Lower leg skin (tissue), 3 donors: Measurements from ENCODE around the gene TCOF1.

Experiments
- CTCF ChIP-seq, 3 donors: fragments of 450-650 bp; IDR thresholded peaks; one replicate each; pipeline ENCODE4 v1.5.1; 2016; ENCODE audit warnings: antibody characterized with exemption in 3 of 3, mild to moderate bottlenecking in 3 of 3, moderate library complexity in 2 of 3
- POLR2A ChIP-seq, 2 donors: fragments of 450-650 bp; IDR thresholded peaks; one replicate each; pipeline ENCODE4 v1.6.1; 2016 to 2017; ENCODE audit warnings: antibody characterized with exemption in 2 of 2, mild to moderate bottlenecking in 1 of 2, moderate library complexity in 1 of 2

DNA sequence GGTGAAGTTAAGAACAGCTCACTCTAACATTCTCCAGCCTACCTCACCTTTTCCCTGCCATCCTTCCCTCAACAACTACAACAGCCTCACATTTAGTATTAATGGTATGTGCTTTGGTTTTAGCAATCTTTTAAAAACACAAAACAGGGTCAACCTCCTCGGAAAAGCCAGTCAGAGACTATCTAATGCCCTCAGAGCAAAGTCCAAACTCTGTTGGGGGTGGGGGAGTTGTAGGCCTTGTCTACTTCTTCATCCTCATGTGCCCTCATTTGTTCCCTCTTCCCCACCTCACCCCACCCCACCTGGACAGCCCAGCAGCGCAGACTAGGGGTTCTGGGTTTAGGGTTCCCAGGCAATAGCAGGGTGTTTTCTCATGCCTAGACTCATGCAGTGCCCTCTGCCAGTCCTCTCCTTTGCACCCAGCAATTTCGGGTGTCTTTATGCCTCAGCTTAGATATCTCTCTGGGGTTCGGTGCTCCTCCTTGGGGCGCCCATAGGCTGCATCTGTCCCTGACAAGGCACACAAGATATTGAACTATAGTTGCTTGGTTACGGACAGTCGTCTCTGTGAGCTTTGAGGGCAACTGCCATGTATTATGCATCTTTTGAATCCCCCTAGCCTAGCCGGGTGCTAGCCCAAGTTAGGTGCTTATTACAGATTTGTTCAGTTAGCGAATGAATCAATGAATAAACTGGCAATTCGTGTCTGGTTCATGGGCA, 762 bp upstream of the TCOF1 start:
- TF ChIP-seq CTCF (IDR thresholded peaks at IDR 0.05): no peak
- no peak for TF ChIP-seq POLR2A (IDR thresholded peaks at IDR 0.05)
